ENCODE measurements around the gene INPP4A.

INPP4A gene

GRCh38 chr2:98569197-98569793, 124.6 kb downstream of the INPP4A start:
- Histone ChIP-seq H3K4me1 (ENCODE audit: control insufficient read depth, insufficient read depth, low read length) (no peaks in the 10 kb centered on the region), H3K27ac (ENCODE audit: extremely low read depth, low read depth, low read length) (no peak overlapping the region), H3K36me3 (ENCODE audit: control insufficient read depth in 2 of 2, insufficient read depth in 1 of 2, low read length in 2 of 2) (peaks cover 0 to 94% of the 10 kb centered on the region in 2 experiments; a peak in 2 of 3 replicates), H3K9me3 (ENCODE audit: control insufficient read depth, insufficient read depth, low read depth, low read length) (no peaks in the 10 kb centered on the region), H3K4me3 (ENCODE audit: low read depth, low read length) (no peak overlapping the region)
- POLR2A ChIA-PET: no interaction called here
- CTCF ChIA-PET: interaction anchor here (0.5 to 1.9 kb wide), 17 partner anchors 11 to 497 kb away, joined by 3 to 22 read pairs (median 3); no protein-coding TSS in a partner anchor
- TF ChIP-seq, protein P1, sequence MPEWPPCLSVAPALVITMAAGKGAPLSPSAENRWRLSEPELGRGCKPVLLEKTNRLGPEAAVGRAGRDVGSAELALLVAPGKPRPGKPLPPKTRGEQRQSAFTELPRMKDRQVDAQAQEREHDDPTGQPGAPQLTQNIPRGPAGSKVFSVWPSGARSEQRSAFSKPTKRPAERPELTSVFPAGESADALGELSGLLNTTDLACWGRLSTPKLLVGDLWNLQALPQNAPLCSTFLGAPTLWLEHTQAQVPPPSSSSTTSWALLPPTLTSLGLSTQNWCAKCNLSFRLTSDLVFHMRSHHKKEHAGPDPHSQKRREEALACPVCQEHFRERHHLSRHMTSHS (tag by site-specific recombination; IDR thresholded peaks at IDR 0.05): no peak
- TF ChIP-seq ZNF335 (tag by site-specific recombination; conservative IDR thresholded peaks at IDR 0.05) (no peak), KLF7 (tag by site-specific recombination; IDR thresholded peaks at IDR 0.05; ENCODE audit: borderline replicate concordance) (no peak), ZNF670 (tag by site-specific recombination; IDR thresholded peaks at IDR 0.05; ENCODE audit: low read depth) (no peak), ZNF561 (tag by site-specific recombination; IDR thresholded peaks at IDR 0.05; ENCODE audit: borderline replicate concordance) (no peak), SP7 (tag by site-specific recombination; IDR thresholded peaks at IDR 0.05) (no peak), ZNF654 (tag by site-specific recombination; IDR thresholded peaks at IDR 0.05; ENCODE audit: low read depth) (peak; percentile 30; the same call in 1 of the 2 replicates), GLIS2 (tag by site-specific recombination; IDR thresholded peaks at IDR 0.05) (no peak), ZNF148 (tag by site-specific recombination; IDR thresholded peaks at IDR 0.05; ENCODE audit: borderline replicate concordance) (no peak), ZFHX2 (tag by site-specific recombination; conservative IDR thresholded peaks at IDR 0.05) (no peak), ZNF585B (tag by site-specific recombination; IDR thresholded peaks at IDR 0.05) (no peak), KLF8 (tag by site-specific recombination; IDR thresholded peaks at IDR 0.05) (no peak), ZNF426 (tag by site-specific recombination; IDR thresholded peaks at IDR 0.05) (no peak), ZNF37A (tag by site-specific recombination; IDR thresholded peaks at IDR 0.05) (no peak)
- TF ChIP-seq, protein P2, sequence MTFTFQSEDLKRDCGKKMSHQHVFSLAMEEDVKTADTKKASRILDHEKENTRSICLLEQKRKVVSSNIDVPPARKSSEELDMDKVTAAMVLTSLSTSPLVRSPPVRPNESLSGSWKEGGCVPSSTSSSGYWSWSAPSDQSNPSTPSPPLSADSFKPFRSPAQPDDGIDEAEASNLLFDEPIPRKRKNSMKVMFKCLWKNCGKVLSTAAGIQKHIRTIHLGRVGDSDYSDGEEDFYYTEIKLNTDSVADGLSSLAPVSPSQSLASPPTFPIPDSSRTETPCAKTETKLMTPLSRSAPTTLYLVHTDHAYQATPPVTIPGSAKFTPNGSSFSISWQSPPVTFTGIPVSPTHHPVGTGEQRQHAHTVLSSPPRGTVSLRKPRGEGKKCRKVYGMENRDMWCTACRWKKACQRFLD (tag by site-specific recombination; IDR thresholded peaks at IDR 0.05): no peak
- TF ChIP-seq, protein P3, sequence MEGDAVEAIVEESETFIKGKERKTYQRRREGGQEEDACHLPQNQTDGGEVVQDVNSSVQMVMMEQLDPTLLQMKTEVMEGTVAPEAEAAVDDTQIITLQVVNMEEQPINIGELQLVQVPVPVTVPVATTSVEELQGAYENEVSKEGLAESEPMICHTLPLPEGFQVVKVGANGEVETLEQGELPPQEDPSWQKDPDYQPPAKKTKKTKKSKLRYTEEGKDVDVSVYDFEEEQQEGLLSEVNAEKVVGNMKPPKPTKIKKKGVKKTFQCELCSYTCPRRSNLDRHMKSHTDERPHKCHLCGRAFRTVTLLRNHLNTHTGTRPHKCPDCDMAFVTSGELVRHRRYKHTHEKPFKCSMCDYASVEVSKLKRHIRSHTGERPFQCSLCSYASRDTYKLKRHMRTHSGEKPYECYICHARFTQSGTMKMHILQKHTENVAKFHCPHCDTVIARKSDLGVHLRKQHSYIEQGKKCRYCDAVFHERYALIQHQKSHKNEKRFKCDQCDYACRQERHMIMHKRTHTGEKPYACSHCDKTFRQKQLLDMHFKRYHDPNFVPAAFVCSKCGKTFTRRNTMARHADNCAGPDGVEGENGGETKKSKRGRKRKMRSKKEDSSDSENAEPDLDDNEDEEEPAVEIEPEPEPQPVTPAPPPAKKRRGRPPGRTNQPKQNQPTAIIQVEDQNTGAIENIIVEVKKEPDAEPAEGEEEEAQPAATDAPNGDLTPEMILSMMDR (tag by site-specific recombination; IDR thresholded peaks at IDR 0.05): peak; percentile 64

- Histone ChIP-seq H3K36me3 (ENCODE audit: control insufficient read depth in 2 of 2, insufficient read depth in 1 of 2, low read length in 2 of 2) (peaks cover 0 to 91% of the 10 kb centered on the region in 2 experiments; a peak in 2 of 3 replicates), H3K4me1 (ENCODE audit: control insufficient read depth, insufficient read depth, low read length) (no peaks in the 10 kb centered on the region), H3K27ac (ENCODE audit: extremely low read depth, low read depth, low read length) (no peak overlapping the region), H3K9me3 (ENCODE audit: control insufficient read depth, insufficient read depth, low read depth, low read length) (no peaks in the 10 kb centered on the region), H3K4me3 (ENCODE audit: low read depth, low read length) (no peak overlapping the region)
- ChIA-PET CTCF (interaction anchor here (0.9 to 1.7 kb wide), 3 partner anchors 14 to 79 kb away, joined by 3 to 6 read pairs (median 5); no protein-coding TSS in a partner anchor), POLR2A (no interaction called here)
- no peak for TF ChIP-seq ZNF558 (tag by site-specific recombination; IDR thresholded peaks at IDR 0.05)
- no peak for TF ChIP-seq ZBTB48 (tag by site-specific recombination; IDR thresholded peaks at IDR 0.05)
- TF ChIP-seq ZBTB21 (tag by site-specific recombination; IDR thresholded peaks at IDR 0.05): no peak
- no peak for TF ChIP-seq TRIM28 (IDR thresholded peaks at IDR 0.05; ENCODE audit: borderline replicate concordance, low read length)
- no peak for TF ChIP-seq ZNF792 (tag by site-specific recombination; IDR thresholded peaks at IDR 0.05)
- TF ChIP-seq ZNF366 (tag by site-specific recombination; conservative IDR thresholded peaks at IDR 0.05): no peak
- TF ChIP-seq, protein P4, sequence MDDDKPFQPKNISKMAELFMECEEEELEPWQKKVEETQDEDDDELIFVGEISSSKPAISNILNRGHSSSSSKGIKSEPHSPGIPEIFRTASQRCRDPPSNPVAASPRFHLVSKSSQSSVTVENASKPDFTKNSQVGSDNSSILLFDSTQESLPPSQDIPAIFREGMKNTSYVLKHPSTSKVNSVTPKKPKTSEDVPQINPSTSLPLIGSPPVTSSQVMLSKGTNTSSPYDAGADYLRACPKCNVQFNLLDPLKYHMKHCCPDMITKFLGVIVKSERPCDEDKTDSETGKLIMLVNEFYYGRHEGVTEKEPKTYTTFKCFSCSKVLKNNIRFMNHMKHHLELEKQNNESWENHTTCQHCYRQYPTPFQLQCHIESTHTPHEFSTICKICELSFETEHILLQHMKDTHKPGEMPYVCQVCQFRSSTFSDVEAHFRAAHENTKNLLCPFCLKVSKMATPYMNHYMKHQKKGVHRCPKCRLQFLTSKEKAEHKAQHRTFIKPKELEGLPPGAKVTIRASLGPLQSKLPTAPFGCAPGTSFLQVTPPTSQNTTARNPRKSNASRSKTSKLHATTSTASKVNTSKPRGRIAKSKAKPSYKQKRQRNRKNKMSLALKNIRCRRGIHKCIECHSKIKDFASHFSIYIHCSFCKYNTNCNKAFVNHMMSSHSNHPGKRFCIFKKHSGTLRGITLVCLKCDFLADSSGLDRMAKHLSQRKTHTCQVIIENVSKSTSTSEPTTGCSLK (tag by site-specific recombination; IDR thresholded peaks at IDR 0.05): no peak
- TF ChIP-seq ZNF112 (tag by site-specific recombination; IDR thresholded peaks at IDR 0.05): no peak
- no peak for TF ChIP-seq ZSCAN30 (tag by site-specific recombination; IDR thresholded peaks at IDR 0.05)
- no peak for TF ChIP-seq SALL2 (tag by site-specific recombination; IDR thresholded peaks at IDR 0.05; ENCODE audit: borderline replicate concordance)
- TF ChIP-seq ZNF830 (tag by site-specific recombination; IDR thresholded peaks at IDR 0.05; ENCODE audit: low read depth): no peak
Observed at GRCh38 chr2:98569915-98570314, 125.3 kb downstream of the INPP4A start.

Measured in HEK293 (cell line).